ENCODE measurements around the gene RNU2-63P. TPM values are rescaled to one million over a fixed set of nuclear protein-coding genes. Genes with fewer than 3 reads are reported as not detected.
A peak's percentile ranks its signal among the peaks of the same experiment; 100 is the strongest.
"Not testable (repeated sequence)": the region's sequence is repeated elsewhere in the genome, so short reads cannot be mapped to it uniquely, and the experiment has no call there.

The RNU2-63P gene
- total RNA-seq, 4 donors from 2014 or later, result not detected

DNA sequence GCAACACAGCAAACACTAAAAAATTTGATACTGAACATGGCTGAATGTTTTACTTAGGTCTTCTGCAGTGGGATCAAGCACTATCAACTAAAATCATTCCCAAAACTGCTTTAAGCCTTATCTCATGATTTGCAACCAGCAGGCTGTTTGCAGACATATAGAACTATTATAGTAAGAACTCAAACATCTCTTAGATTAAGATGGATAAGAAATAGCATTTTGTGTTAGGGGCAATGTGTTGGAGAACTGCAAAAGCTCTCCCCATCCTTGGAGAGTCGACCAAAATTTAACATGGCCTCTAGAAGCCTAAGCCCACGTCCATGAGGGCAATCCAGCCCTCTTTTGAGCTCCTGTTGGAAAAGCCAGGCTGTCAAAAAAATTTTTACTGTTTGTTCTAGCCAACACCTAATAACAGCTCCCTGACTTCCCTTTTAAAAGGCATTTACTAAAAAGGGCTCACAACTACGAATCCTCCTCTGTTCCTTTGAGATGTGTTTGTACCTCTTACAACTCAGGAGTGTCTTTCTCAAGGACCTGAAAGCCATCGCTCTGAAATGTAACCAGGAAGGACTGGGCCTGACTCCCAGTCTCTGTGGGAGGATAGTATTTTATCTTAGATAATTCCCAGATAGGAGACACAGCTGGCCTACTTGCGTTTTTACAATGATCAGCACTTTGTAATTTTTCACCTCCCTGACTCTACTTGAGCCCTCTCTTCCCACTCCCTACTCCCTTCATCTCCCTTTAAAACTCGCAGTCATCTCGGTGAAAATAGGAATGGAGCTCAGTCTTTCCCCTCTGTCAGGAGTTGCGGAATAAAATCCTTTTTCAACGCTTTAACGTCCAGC is 37.8 kb upstream of the RNU2-63P start:
- Histone ChIP-seq H3K9me3 (no peaks in the 10 kb centered on the region), H3K36me3 (peaks cover 0 to 4% (median 0%) of the 10 kb centered on the region in 3 donors), H3K4me1 (peaks cover 16 to 44% (median 20%) of the 10 kb centered on the region in 3 donors), H3K27me3 (no peaks in the 10 kb centered on the region), H3K4me3 (peak overlapping the region; percentile 76 to 96 (median 86)), H3K27ac (peak overlapping the region; percentile 98 to 100 (median 98))
- TF ChIP-seq, protein P1, sequence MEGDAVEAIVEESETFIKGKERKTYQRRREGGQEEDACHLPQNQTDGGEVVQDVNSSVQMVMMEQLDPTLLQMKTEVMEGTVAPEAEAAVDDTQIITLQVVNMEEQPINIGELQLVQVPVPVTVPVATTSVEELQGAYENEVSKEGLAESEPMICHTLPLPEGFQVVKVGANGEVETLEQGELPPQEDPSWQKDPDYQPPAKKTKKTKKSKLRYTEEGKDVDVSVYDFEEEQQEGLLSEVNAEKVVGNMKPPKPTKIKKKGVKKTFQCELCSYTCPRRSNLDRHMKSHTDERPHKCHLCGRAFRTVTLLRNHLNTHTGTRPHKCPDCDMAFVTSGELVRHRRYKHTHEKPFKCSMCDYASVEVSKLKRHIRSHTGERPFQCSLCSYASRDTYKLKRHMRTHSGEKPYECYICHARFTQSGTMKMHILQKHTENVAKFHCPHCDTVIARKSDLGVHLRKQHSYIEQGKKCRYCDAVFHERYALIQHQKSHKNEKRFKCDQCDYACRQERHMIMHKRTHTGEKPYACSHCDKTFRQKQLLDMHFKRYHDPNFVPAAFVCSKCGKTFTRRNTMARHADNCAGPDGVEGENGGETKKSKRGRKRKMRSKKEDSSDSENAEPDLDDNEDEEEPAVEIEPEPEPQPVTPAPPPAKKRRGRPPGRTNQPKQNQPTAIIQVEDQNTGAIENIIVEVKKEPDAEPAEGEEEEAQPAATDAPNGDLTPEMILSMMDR (IDR thresholded peaks at IDR 0.05), result no peak
- TF ChIP-seq POLR2A (IDR thresholded peaks at IDR 0.05), result no peak
- DNase-seq, result no peak
- 53 to 57% methylated on average over 10 of the region's 10 CpGs for WGBS, 2 donors
- intact Hi-C loops (cut with DNase I), result no loop called here

DNA sequence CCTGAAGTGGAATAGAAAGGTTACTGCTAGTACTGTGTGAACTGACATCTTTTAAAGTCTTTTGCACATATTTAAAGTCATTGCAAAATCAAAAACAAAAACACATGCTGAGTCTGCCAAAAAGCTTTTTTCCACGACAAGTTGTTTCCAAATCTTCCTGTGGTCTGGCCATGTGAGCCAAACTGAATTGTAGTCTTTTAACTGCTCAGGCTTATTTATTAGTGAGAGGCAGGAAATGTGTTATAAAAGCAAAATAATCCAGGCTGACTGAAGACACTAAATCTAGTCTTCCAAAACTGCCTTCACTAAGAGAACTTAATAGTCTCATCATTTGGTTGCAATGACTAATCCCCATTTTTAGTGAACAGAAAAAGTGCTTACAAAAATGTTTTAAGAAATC is 36.9 kb upstream of the RNU2-63P start:
- no peaks in the 10 kb centered on the region for H3K9me3 ChIP-seq
- peaks cover 16 to 42% (median 20%) of the 10 kb centered on the region in 3 donors for H3K4me1 ChIP-seq
- H3K4me3 ChIP-seq, result peak overlapping the region in 3 of 4 donors; percentile 76 to 87 (median 86)
- peak overlapping the region in 3 of 4 donors; percentile 36 to 98 (median 98) for H3K27ac ChIP-seq
- no peak for DNase-seq
- TF ChIP-seq, protein P1 (IDR thresholded peaks at IDR 0.05), result no peak
- no peak for TF ChIP-seq POLR2A (IDR thresholded peaks at IDR 0.05)
- no peaks in the 10 kb centered on the region for H3K27me3 ChIP-seq
- WGBS, 2 donors, result 5 to 17% methylated on average over 1 of the region's 1 CpG
- intact Hi-C loops (cut with DNase I), result no loop called here
- H3K36me3 ChIP-seq, result peaks cover 0 to 9% (median 0%) of the 10 kb centered on the region in 3 donors

DNA sequence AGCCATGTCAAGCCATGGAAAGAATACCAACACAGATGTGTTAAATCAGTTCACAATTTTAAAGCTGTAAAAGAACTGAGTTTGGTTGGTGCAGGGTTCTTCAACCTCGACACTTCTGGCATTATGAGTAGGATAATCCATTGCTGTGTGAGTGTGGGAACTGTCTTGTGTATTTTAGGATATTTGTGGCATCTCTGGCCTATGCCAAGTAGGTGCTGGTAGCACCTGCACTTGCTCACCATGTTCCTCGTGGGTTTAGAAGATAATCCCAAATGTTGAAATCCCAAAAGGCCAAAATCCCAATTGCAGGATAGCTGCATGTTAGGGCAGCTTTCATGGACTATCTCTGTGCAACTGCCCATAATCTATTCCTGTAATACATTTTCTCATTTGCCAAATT is 35.4 kb upstream of the RNU2-63P start:
- TF ChIP-seq, protein P1 (IDR thresholded peaks at IDR 0.05), result no peak
- no peak for TF ChIP-seq POLR2A (IDR thresholded peaks at IDR 0.05)
- no peak overlapping the region for H3K27ac ChIP-seq
- no peaks in the 10 kb centered on the region for H3K9me3 ChIP-seq
- H3K4me1 ChIP-seq, result peaks cover 16 to 38% (median 20%) of the 10 kb centered on the region in 3 donors
- intact Hi-C loops (cut with DNase I), result no loop called here
- 64 to 71% methylated on average over 2 of the region's 2 CpGs for WGBS, 2 donors
- no peaks in the 10 kb centered on the region for H3K27me3 ChIP-seq
- H3K36me3 ChIP-seq, result peaks cover 0 to 13% (median 0%) of the 10 kb centered on the region in 3 donors
- no peak overlapping the region for H3K4me3 ChIP-seq
- DNase-seq, result no peak

DNA sequence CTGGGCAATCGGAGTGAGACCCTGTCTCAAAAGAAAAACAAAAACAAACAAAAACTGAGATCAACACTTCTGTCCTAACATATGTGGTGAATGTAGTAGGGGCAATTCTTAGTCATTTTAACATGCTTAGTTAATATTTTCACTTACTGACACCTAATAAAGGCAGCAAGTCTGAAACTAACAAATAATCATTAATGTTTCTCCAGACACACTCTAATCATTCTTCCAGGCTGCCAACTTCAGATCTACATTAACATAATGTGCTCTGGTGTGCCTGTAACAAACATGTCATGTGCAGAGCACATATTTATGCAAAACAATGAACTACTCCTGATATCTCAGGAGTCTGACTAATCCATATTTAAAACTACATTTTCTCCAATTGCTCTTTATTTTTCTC is 33.3 kb upstream of the RNU2-63P start:
- DNase-seq, result no peak
- TF ChIP-seq POLR2A (IDR thresholded peaks at IDR 0.05), result no peak
- TF ChIP-seq, protein P1 (IDR thresholded peaks at IDR 0.05), result no peak
- Histone ChIP-seq H3K27ac (no peak overlapping the region), H3K4me3 (no peak overlapping the region), H3K27me3 (no peaks in the 10 kb centered on the region), H3K9me3 (no peaks in the 10 kb centered on the region), H3K36me3 (peaks cover 0 to 13% (median 0%) of the 10 kb centered on the region in 3 donors), H3K4me1 (peaks cover 7 to 35% (median 14%) of the 10 kb centered on the region in 3 donors)
- WGBS, 2 donors, result 44 to 71% methylated on average over 1 of the region's 1 CpG
- intact Hi-C loops (cut with DNase I), result no loop called here

DNA sequence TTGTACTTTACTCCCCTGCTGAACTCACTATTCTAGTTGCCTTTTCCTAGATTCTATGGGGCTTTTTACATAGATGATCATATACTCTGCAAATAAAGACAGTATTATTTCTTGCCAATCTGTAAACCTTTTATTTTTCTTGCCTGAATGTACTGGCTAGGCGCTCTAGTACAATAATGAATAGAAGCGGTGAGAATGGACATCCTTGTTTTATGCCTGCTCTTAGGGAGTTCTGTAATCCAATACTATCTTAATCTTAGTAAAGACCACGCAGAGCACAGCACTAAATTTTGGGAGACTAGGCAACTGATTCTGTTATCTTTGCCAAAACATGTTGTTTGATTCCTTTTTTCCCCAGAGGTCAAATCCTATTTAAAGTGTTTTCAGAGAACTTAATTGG is 32.2 kb upstream of the RNU2-63P start:
- no peak for DNase-seq
- H3K4me1 ChIP-seq, result peaks cover 0 to 30% (median 6%) of the 10 kb centered on the region in 3 donors
- 84 to 95% methylated on average over 3 of the region's 3 CpGs for WGBS, 2 donors
- TF ChIP-seq, protein P1 (IDR thresholded peaks at IDR 0.05), result no peak
- no peak for TF ChIP-seq POLR2A (IDR thresholded peaks at IDR 0.05)
- no peaks in the 10 kb centered on the region for H3K27me3 ChIP-seq
- H3K36me3 ChIP-seq, result peaks cover 0 to 13% (median 0%) of the 10 kb centered on the region in 3 donors
- intact Hi-C loops (cut with DNase I), result no loop called here
- no peak overlapping the region for H3K27ac ChIP-seq
- H3K4me3 ChIP-seq, result no peak overlapping the region
- H3K9me3 ChIP-seq, result no peaks in the 10 kb centered on the region

DNA sequence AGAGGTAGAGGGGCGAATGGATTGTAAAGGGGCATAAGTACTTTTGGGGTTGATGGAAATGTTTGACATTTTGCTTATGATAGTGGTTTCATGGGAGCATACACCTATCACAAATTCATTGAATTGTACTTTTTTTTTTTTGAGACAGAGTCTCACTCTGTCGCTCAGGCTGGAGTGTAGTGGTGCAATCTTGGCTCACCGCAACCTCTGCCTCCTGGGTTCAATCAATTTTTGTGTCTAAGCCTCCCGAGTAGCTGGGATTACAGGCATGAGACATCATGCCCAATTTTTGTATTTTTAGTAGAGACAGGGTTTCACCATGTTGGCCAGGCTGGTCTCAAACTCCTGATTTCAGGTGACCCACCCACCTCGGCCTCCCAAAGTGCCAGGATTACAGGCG is 29.2 kb upstream of the RNU2-63P start:
- intact Hi-C loops (cut with DNase I); H3K36me3 ChIP-seq; H3K27me3 ChIP-seq; H3K4me3 ChIP-seq; DNase-seq; H3K9me3 ChIP-seq; H3K27ac ChIP-seq: not testable (repeated sequence)
- H3K4me1 ChIP-seq, result peaks cover 6 to 14% (median 6%) of the 10 kb centered on the region in 3 donors
- WGBS, 2 donors, result 87 to 91% methylated on average over 6 of the region's 6 CpGs
